ENCODE data around the gene JPH2.

The JPH2 gene

DNA sequence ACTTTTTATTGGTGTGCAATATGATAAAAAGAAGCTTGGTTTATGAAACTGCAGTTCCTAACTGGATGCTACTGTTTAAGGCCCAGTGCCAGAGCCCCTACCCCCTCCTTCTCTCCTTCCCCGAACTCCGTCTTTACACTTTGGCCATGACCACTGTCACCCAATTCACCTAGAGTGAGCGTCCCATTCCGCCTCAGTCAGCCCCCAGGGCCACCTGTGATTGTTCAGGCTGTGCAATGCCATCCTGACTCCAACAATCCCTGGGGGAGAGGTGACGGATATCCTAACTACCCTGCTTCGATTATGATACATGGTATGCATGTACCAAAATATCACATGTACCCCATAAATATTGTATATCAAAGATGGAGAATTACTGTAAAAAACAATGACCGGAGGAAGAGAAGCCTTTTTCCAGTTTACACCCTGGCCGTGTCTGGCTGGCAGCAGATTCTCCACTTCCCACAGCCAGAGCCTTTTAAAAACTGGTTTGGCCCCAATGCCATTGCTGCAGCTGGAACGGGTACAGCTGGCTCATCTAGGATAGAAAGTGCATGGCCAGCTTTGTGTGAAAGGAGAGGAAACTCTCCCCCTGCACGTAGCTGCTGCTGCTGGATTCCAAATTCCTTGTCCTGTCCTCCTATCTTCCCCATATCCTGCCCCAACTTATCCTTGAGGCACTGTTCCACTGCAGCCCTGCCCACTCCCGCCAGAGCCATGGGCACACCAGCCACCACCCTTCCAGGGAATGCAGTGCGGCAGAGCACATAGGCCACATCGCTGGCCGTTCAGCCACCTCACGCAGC, 99.7 kb downstream of the JPH2 start:
- H3F3A ChIP-seq (ENCODE audit: insufficient read depth, low read length), result no peaks in the 10 kb centered on the region
- no peak overlapping the region for H3K4me3 ChIP-seq (ENCODE audit: low read length)
- no peak for DNase-seq
- H3K9me2 ChIP-seq (replicated peaks; ENCODE audit: insufficient read depth, low read length), result no peaks in the 10 kb centered on the region
- no peaks in the 10 kb centered on the region for H3K79me2 ChIP-seq (ENCODE audit: low read length)
- no peaks in the 10 kb centered on the region for H3K27me3 ChIP-seq (replicated peaks; ENCODE audit: insufficient read depth, low read length)
- no peaks in the 10 kb centered on the region for H3K9me3 ChIP-seq (replicated peaks; ENCODE audit: insufficient read depth, low read length)
- H3K27ac ChIP-seq (ENCODE audit: low read length), result no peak overlapping the region
- H2AFZ ChIP-seq (ENCODE audit: low read length), result no peak overlapping the region
- no peak overlapping the region for H3K9ac ChIP-seq (ENCODE audit: low read length)
- peaks cover 12% of the 10 kb centered on the region for H3K4me1 ChIP-seq (ENCODE audit: low read length)
- TF ChIP-seq EZH2phosphoT487 (IDR thresholded peaks at IDR 0.05; ENCODE audit: low read length) (no peak), EZH2 (optimal IDR thresholded peaks at IDR 0.05; ENCODE audit: low read depth, low read length) (no peak)
- TF ChIP-seq, protein P1, sequence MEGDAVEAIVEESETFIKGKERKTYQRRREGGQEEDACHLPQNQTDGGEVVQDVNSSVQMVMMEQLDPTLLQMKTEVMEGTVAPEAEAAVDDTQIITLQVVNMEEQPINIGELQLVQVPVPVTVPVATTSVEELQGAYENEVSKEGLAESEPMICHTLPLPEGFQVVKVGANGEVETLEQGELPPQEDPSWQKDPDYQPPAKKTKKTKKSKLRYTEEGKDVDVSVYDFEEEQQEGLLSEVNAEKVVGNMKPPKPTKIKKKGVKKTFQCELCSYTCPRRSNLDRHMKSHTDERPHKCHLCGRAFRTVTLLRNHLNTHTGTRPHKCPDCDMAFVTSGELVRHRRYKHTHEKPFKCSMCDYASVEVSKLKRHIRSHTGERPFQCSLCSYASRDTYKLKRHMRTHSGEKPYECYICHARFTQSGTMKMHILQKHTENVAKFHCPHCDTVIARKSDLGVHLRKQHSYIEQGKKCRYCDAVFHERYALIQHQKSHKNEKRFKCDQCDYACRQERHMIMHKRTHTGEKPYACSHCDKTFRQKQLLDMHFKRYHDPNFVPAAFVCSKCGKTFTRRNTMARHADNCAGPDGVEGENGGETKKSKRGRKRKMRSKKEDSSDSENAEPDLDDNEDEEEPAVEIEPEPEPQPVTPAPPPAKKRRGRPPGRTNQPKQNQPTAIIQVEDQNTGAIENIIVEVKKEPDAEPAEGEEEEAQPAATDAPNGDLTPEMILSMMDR (IDR thresholded peaks at IDR 0.05; ENCODE audit: low read length), result no peak
- no peak overlapping the region for H3K4me2 ChIP-seq (ENCODE audit: low read depth, low read length)
- H4K20me1 ChIP-seq (ENCODE audit: insufficient read depth, low read length), result no peaks in the 10 kb centered on the region
- no peaks in the 10 kb centered on the region for H3K36me3 ChIP-seq (replicated peaks; ENCODE audit: insufficient read depth, low read length)

DNA sequence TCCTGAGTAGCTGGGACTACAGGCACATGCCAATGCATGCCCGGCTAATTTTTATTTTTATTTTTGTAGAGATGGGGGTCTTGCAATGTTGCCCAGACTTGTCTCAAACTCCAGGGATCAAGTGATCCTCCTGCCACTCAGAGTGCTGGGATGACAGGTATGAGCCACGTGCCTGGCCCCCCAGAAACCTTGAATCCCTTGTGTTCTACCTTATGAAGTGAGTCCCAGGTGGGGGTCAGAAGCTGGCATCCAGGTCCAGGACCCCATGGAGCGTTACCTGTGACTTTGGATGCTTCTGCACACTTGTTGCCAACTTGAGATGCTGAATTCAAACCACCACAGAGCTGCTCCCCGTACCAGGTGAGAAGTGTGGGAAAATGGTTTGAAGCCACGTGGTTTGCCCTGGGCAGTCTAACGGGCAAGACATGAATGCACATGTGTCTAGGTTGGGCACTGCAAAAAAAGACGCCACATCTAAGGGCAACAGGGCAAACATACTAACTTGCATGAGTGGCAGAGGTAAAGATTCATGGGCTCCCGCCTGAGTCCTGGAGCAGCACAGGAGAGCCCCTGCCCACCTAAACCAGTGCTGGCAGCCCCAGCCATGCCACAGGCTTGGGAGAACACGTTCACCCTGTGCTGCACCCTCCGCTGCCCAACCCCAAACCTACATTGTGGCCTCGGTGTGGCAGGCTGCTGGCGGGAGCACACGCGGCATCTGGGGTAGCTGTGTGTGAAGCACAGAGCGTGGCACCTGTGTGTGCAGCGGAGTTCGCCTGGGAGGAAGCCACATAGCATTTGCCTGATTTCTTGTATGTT, 101.2 kb downstream of the JPH2 start:
- Histone ChIP-seq H3K27ac (ENCODE audit: low read length) (no peak overlapping the region), H3K27me3 (replicated peaks; ENCODE audit: insufficient read depth, low read length) (no peaks in the 10 kb centered on the region), H3K4me1 (ENCODE audit: low read length) (peaks cover 18% of the 10 kb centered on the region), H3K9ac (ENCODE audit: low read length) (no peak overlapping the region), H3K79me2 (ENCODE audit: low read length) (no peaks in the 10 kb centered on the region), H3K4me3 (ENCODE audit: low read length) (no peak overlapping the region), H2AFZ (ENCODE audit: low read length) (no peak overlapping the region), H3F3A (ENCODE audit: insufficient read depth, low read length) (no peaks in the 10 kb centered on the region), H3K4me2 (ENCODE audit: low read depth, low read length) (no peak overlapping the region), H3K9me3 (replicated peaks; ENCODE audit: insufficient read depth, low read length) (no peaks in the 10 kb centered on the region), H4K20me1 (ENCODE audit: insufficient read depth, low read length) (no peaks in the 10 kb centered on the region), H3K9me2 (replicated peaks; ENCODE audit: insufficient read depth, low read length) (no peaks in the 10 kb centered on the region), H3K36me3 (replicated peaks; ENCODE audit: insufficient read depth, low read length) (no peaks in the 10 kb centered on the region)
- no peak for DNase-seq
- TF ChIP-seq, protein P1 (IDR thresholded peaks at IDR 0.05; ENCODE audit: low read length), result no peak

DNA sequence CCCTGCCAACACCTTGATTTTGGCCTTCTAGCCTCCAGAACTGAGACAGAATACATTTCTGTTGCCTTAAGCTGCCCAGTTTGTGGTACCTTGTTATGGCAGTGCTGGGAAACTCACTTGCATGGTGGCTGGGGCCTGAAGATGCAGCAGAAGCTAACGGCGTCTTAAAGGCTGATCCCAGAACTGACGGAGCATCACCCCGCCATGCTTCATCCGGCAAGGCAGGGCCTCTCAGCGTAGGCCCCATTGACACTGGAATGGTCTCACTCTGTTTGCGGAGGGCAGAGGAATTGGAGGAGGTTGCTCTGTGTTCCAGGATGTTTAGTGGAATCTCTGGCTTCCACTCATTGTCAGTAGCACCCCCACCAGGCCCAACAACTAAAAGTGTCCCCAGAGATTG, 102.1 kb downstream of the JPH2 start:
- Histone ChIP-seq H2AFZ (ENCODE audit: low read length) (no peak overlapping the region), H3K27me3 (replicated peaks; ENCODE audit: insufficient read depth, low read length) (no peaks in the 10 kb centered on the region), H3K4me2 (ENCODE audit: low read depth, low read length) (no peak overlapping the region), H3K4me3 (ENCODE audit: low read length) (no peak overlapping the region), H3K27ac (ENCODE audit: low read length) (no peak overlapping the region), H3K4me1 (ENCODE audit: low read length) (peaks cover 18% of the 10 kb centered on the region), H3K9ac (ENCODE audit: low read length) (no peak overlapping the region), H3K79me2 (ENCODE audit: low read length) (no peaks in the 10 kb centered on the region), H3K9me2 (replicated peaks; ENCODE audit: insufficient read depth, low read length) (no peaks in the 10 kb centered on the region), H3K36me3 (replicated peaks; ENCODE audit: insufficient read depth, low read length) (no peaks in the 10 kb centered on the region), H3K9me3 (replicated peaks; ENCODE audit: insufficient read depth, low read length) (no peaks in the 10 kb centered on the region), H3F3A (ENCODE audit: insufficient read depth, low read length) (0 out of 2 replicates have a peak, but pooled peaks cover 6% of the 10 kb centered on the region), H4K20me1 (ENCODE audit: insufficient read depth, low read length) (no peaks in the 10 kb centered on the region)
- no peak for TF ChIP-seq EZH2 (optimal IDR thresholded peaks at IDR 0.05; ENCODE audit: low read depth, low read length)
- TF ChIP-seq, protein P1 (IDR thresholded peaks at IDR 0.05; ENCODE audit: low read length), result no peak
- DNase-seq, result no peak
